C4-2B (cell line): Measurements from ENCODE around the gene SLCO3A1.

Source experiments
- H3K27ac ChIP-seq: fragments of 450-650 bp; 2 replicates; pipeline ENCODE4 v1.5.1; 2017
- CTCF ChIP-seq: fragments of 450-650 bp; conservative IDR thresholded peaks from 2 replicates; pipeline ENCODE4 v1.5.1; 2017; ENCODE audit warnings: mild to moderate bottlenecking
- ZFX ChIP-seq: fragments of 450-650 bp; IDR thresholded peaks from 2 replicates; pipeline ENCODE4 v1.6.1; 2017

The SLCO3A1 gene

GRCh38 chr15:91881569-91882297 lies 28.2 kb downstream of the SLCO3A1 start:
- TF ChIP-seq CTCF (no peak), ZFX (no peak)
- no peak overlapping the region for H3K27ac ChIP-seq

DNA sequence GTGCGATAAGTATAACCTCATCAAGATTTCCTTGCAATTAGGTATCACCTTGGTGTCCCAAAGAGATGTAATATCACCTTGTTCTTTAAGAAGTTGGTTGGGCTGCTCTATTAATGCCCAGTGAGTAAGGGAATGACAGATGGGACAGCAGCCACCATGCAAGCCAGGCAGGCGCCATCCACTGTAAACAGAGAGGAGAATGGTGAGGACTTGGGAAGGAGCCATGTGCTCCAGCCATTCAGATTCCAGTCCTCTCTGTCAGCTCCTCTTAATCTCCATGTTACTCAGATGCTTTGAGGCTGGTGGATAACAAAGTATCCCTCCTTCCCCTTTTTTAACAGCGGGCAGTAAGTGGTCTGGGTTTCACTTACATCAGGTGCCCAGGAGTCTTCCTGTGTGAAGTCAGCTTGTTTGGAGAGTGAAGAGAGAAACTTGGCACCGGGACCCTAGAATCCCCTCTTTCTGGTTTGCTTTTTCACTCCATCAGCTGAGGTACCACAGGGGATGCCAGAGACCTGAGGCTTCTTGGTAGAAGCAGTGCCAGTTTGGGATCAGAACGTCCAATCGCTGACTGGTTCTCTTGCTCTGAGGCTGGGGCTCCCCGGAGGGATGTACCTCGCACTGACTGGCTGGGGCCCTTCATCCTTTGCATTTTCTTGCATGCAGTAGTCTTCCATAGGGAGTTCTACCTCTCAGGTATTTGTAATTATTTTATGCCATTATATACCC lies 29.5 kb downstream of the SLCO3A1 start:
- no peak for TF ChIP-seq ZFX
- TF ChIP-seq CTCF, result no peak

GRCh38 chr15:91884606-91885005 lies 31.1 kb downstream of the SLCO3A1 start:
- no peak for TF ChIP-seq ZFX
- TF ChIP-seq CTCF, result no peak
- H3K27ac ChIP-seq, result no peak overlapping the region

More for the DNA sequence above, 29.5 kb downstream of the SLCO3A1 start:
- no peak overlapping the region for H3K27ac ChIP-seq

- no peak for TF ChIP-seq CTCF
- TF ChIP-seq ZFX, result no peak
- H3K27ac ChIP-seq, result no peak overlapping the region
Measured at GRCh38 chr15:91885054-91885453, 31.5 kb downstream of the SLCO3A1 start.

DNA sequence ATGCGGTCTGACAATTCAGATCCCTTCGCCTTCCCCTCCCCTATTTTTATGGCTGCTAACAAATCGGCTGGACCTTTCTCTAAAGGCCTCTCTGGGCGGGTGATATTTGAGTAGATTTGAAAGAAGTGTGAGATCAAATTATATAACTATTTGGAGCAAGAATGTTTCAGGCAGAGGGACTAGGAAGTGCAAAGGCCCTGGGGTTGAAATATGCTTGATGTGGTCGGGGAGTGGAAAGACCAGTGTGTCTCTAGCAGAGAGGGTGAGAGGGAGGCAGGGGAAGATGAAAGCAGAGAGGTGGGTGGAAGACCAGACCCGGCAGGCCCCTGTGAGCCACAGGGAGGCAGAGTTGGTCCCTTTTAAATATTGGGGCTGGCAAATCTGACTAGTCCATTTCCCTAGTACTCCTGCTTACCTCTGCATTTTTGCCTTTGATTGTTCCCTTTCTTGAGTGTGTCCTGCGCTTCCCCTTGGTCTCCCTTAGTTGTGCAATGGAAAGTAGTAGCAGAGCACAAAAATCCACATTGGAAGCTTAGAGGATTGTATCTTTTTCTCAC lies 32.3 kb downstream of the SLCO3A1 start:
- no peak for TF ChIP-seq CTCF
- TF ChIP-seq ZFX, result no peak
- H3K27ac ChIP-seq, result no peak overlapping the region

DNA sequence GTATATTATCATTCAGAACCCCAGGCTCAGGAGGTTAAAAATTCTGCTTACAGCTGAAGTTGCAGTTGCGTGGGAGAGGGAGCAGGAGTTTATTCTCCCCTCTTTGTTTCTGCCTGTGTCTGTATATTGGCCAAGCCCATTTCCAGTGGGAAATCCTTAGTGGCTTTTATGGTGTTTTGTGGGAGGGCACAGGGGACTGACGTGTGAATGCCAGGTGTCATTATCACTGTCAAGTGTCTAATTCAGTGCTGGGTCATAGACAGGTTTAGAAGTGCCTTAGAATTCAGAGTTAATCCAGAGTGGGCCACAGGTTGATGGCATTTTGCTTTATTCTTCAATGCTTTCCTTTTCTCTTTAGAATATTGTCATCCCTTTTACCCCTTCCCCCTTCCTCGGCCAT lies 33.4 kb downstream of the SLCO3A1 start:
- H3K27ac ChIP-seq, result no peak overlapping the region
- TF ChIP-seq CTCF, result no peak
- TF ChIP-seq ZFX, result no peak

GRCh38 chr15:91887321-91887720 lies 33.8 kb downstream of the SLCO3A1 start:
- TF ChIP-seq ZFX (no peak), CTCF (no peak)
- H3K27ac ChIP-seq, result no peak overlapping the region
